ENCODE results near the gene PUS3.

- no peak for TF ChIP-seq EZH2 (IDR thresholded peaks at IDR 0.05; ENCODE audit: insufficient read depth, poor library complexity, severe bottlenecking)
- no peak for TF ChIP-seq EZH2phosphoT487 (IDR thresholded peaks at IDR 0.05; ENCODE audit: insufficient read depth, low read depth)
Observed at GRCh38 chr11:125924384-125925007, 21.5 kb upstream of the PUS3 start.

All from GM23248 (cell line).